Measurements from ENCODE around the gene PLCB1. TPM values are rescaled to one million over a fixed set of nuclear protein-coding genes. Genes with fewer than 3 reads are reported as not detected.

Gene PLCB1
- total RNA-seq, 1 donor from 2014 or later = 10.7 TPM

GRCh38 chr20:8166730-8167129 lies 34.7 kb downstream of the PLCB1 start:
- Histone ChIP-seq H3K4me1 (ENCODE audit: insufficient read depth, low read length) (no peaks in the 10 kb centered on the region), H3K79me2 (ENCODE audit: insufficient read depth, low read length) (no peaks in the 10 kb centered on the region), H3K27ac (ENCODE audit: low read depth, low read length) (no peak overlapping the region), H3K4me2 (ENCODE audit: low read length) (no peak overlapping the region), H4K20me1 (ENCODE audit: insufficient read depth, low read length) (no peaks in the 10 kb centered on the region), H3K9me3 (ENCODE audit: insufficient read depth, low read depth, low read length) (no peaks in the 10 kb centered on the region), H2AFZ (ENCODE audit: low read depth, low read length) (no peak overlapping the region), H3K36me3 (ENCODE audit: insufficient read depth, low read length) (no peaks in the 10 kb centered on the region), H3K4me3 (ENCODE audit: insufficient read depth, low read depth, low read length) (no peak overlapping the region), H3K27me3 (ENCODE audit: insufficient read depth, low read length) (peaks cover 8% of the 10 kb centered on the region), H3K9ac (ENCODE audit: low read length) (no peak overlapping the region)
- Mint-ChIP-seq H3K4me1 (ENCODE audit: low read depth, unreplicated experiment) (peaks cover 2% of the 10 kb centered on the region), H3K27ac (ENCODE audit: unreplicated experiment) (no peak overlapping the region), H3K4me3 (ENCODE audit: unreplicated experiment) (no peak overlapping the region), H3K36me3 (ENCODE audit: low read depth, unreplicated experiment) (no peaks in the 10 kb centered on the region), H3K27me3 (ENCODE audit: low read depth, unreplicated experiment) (peaks cover 1% of the 10 kb centered on the region), H3K9me3 (ENCODE audit: unreplicated experiment) (no peaks in the 10 kb centered on the region)
- no peak for FAIRE-seq
- DNase-seq (ENCODE audit: low read depth) = no peak
- TF ChIP-seq CTCF (IDR thresholded peaks at IDR 0.05; ENCODE audit: insufficient read depth, low read depth, low read length) (no peak), EZH2 (IDR thresholded peaks at IDR 0.05; ENCODE audit: insufficient read depth, low read length) (no peak)

DNA sequence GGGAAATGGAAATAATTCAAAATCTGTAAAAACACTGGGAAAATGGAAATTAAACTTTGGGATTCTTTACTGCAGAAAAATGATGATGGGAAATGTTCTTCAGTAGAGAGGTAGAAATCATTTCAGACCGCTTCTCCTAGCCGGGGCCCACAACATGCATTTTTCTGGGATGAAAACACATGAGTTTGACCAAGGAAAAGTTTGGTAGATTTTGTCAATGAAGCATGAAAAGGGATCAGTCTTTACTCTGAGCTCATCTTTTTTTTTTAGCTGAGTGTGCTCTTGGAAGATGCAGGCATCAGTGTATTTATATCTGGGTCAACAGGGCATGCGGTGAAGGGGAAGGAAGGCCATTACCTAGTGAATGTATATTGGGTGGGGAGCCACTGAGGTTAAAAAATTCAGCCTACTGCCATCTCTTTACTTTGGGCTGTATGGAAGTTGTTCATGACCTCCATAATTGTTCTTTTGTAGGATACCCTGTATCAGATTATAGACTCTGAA lies 36.8 kb downstream of the PLCB1 start:
- no peak overlapping the region for H3K9ac ChIP-seq (ENCODE audit: low read length)
- FAIRE-seq = no peak
- H3K36me3 Mint-ChIP-seq (ENCODE audit: low read depth, unreplicated experiment) = peaks cover 2% of the 10 kb centered on the region

More for the DNA sequence above, 36.8 kb downstream of the PLCB1 start:
- Mint-ChIP-seq H3K9me3 (ENCODE audit: unreplicated experiment) (no peaks in the 10 kb centered on the region), H3K4me3 (ENCODE audit: unreplicated experiment) (no peak overlapping the region), H3K4me1 (ENCODE audit: low read depth, unreplicated experiment) (peaks cover 2% of the 10 kb centered on the region), H3K27me3 (ENCODE audit: low read depth, unreplicated experiment) (peaks cover 1% of the 10 kb centered on the region), H3K27ac (ENCODE audit: unreplicated experiment) (no peak overlapping the region)
- no peak for DNase-seq (ENCODE audit: low read depth)
- Histone ChIP-seq H3K9me3 (ENCODE audit: insufficient read depth, low read depth, low read length) (no peaks in the 10 kb centered on the region), H3K4me2 (ENCODE audit: low read length) (no peak overlapping the region), H3K36me3 (ENCODE audit: insufficient read depth, low read length) (no peaks in the 10 kb centered on the region), H3K4me1 (ENCODE audit: insufficient read depth, low read length) (no peaks in the 10 kb centered on the region), H2AFZ (ENCODE audit: low read depth, low read length) (no peak overlapping the region), H4K20me1 (ENCODE audit: insufficient read depth, low read length) (no peaks in the 10 kb centered on the region), H3K4me3 (ENCODE audit: insufficient read depth, low read depth, low read length) (no peak overlapping the region), H3K27me3 (ENCODE audit: insufficient read depth, low read length) (peaks cover under 1% of the 10 kb centered on the region), H3K79me2 (ENCODE audit: insufficient read depth, low read length) (no peaks in the 10 kb centered on the region), H3K27ac (ENCODE audit: low read depth, low read length) (no peak overlapping the region)
- no peak for TF ChIP-seq EZH2 (IDR thresholded peaks at IDR 0.05; ENCODE audit: insufficient read depth, low read length)
- TF ChIP-seq CTCF (IDR thresholded peaks at IDR 0.05; ENCODE audit: insufficient read depth, low read depth, low read length) = no peak

Data from astrocyte (in vitro differentiated cells and primary cell).